K562 (cell line): ENCODE data around the gene ZNF276. TPM values are rescaled to one million over a fixed set of nuclear protein-coding genes. Genes with fewer than 3 reads are reported as not detected.

Source experiments
- CBFB ChIP-seq: sonication (generic); formaldehyde crosslinking; IDR thresholded peaks from 2 replicates; pipeline ENCODE4 v1.4.0; 2020; ENCODE audit warnings: mild to moderate bottlenecking, missing genetic modification reagents
- EGR1 ChIP-seq: fragments of 450-650 bp; conservative IDR thresholded peaks from 2 replicates; pipeline ENCODE4 v1.6.1; 2017; ENCODE audit warnings: mild to moderate bottlenecking
- HMBOX1 ChIP-seq: sonication (generic); IDR thresholded peaks from 2 replicates; pipeline ENCODE4 v1.6.1; 2016
- IRF1 ChIP-seq: sonication (generic); formaldehyde crosslinking; IDR thresholded peaks from 2 replicates; pipeline ENCODE4 v1.8.0; 2022; ENCODE audit warnings: missing genetic modification reagents, mild to moderate bottlenecking, borderline replicate concordance
- POLR2A ChIP-seq: fragments of 450-650 bp; conservative IDR thresholded peaks from 2 replicates; pipeline ENCODE4 v1.6.1; 2016
- POLR2B ChIP-seq: fragments of 450-650 bp; IDR thresholded peaks from 2 replicates; pipeline ENCODE4 v1.6.1; 2018; ENCODE audit warnings: low read depth; ENCODE audit not compliant: partially characterized antibody
- POLR2G ChIP-seq: fragments of 200-400 bp; formaldehyde crosslinking; IDR thresholded peaks from 2 replicates; pipeline ENCODE4 v1.6.1; 2017; ENCODE audit warnings: low read depth, mild to moderate bottlenecking, antibody characterized with exemption, low read length, moderate library complexity
- ZBTB40 ChIP-seq, 2 experiments: fragments of 450-650 bp in 1 of 2; sonication (generic) in 1 of 2; formaldehyde crosslinking in 1 of 2; IDR thresholded peaks; 2 replicates each; pipeline versions ENCODE4 v1.7.1 to v1.9.0; 2016 to 2022; ENCODE audit warnings: inconsistent platforms in 1 of 2, mild to moderate bottlenecking in 1 of 2, missing genetic modification reagents in 1 of 2
- ZFP30 ChIP-seq: fragments of 250-450 bp; sonication (Bioruptor Pico); IDR thresholded peaks from 2 replicates; pipeline ENCODE4 v1.8.0; 2022; ENCODE audit warnings: moderate library complexity, mild to moderate bottlenecking, inconsistent platforms, borderline replicate concordance
- ZNF263 ChIP-seq: sonication (generic); formaldehyde crosslinking; IDR thresholded peaks from 2 replicates; pipeline ENCODE4 v1.8.0; 2022; ENCODE audit warnings: mild to moderate bottlenecking, missing genetic modification reagents, borderline replicate concordance
- ZNF592 ChIP-seq: fragments of 450-650 bp; IDR thresholded peaks from 2 replicates; pipeline ENCODE4 v1.6.1; 2017; ENCODE audit warnings: antibody characterized with exemption, mild to moderate bottlenecking
- polyA plus RNA-seq, 8 experiments: library from polyadenylated mRNA; depleted of rRNA in 4 of 8; stranded (reverse) in 5 of 8; unstranded in 3 of 8; fragments of >200 nt; fragmentation: Nextera tagmentation in 2 of 8; fragmentation: Illumina TruSeq in 1 of 8; extraction: Ambion mirVana in 2 of 8; extraction: Trizol in 1 of 8; gene quantifications; 2 replicates each; pipeline versions ENCODE4 v1.2.1 to v1.2.3, GENCODE V29; 2011 to 2014; ENCODE audit warnings: inconsistent platforms in 1 of 8, missing spikeins in 1 of 8
- total RNA-seq, 7 experiments: library from RNA; depleted of rRNA in 6 of 7; stranded (reverse); fragments of >200 nt in 6 of 7; fragmentation: Illumina TruSeq in 2 of 7; extraction: Trizol in 2 of 7; gene quantifications; 2 replicates each; pipeline versions ENCODE4 v1.2.1 to v1.2.3, GENCODE V29; 2011 to 2021; ENCODE audit warnings: low replicate concordance in 1 of 7

Gene ZNF276
- total and polyA plus RNA-seq, 9 of the 15 experiments (the other 6 are each of a cell fraction or from before 2014, with no cell fraction given) = 0.49 to 43.9 (median 15.8) TPM

GRCh38 chr16:89717688-89718505 is 3.4 kb upstream of the ZNF276 start (continued):
- TF ChIP-seq ZBTB40 (IDR thresholded peaks at IDR 0.05) = no peak
- TF ChIP-seq ZBTB40 (CRISPR knock-in tag; IDR thresholded peaks at IDR 0.05) = 0 out of 2 replicates have a peak, but pooled peaks have one; percentile 15
- peak; percentile 24 for TF ChIP-seq POLR2A
- TF ChIP-seq POLR2B = peak; percentile 63
- 0 out of 2 replicates have a peak, but pooled peaks have one; percentile 35 for TF ChIP-seq ZNF592
- TF ChIP-seq POLR2G = peak; percentile 78
- TF ChIP-seq IRF1 = no peak
- TF ChIP-seq ZFP30 (CRISPR knock-in tag) = no peak
- TF ChIP-seq CBFB (CRISPR knock-in tag) = no peak
- TF ChIP-seq HMBOX1 = no peak
- peak; percentile 44; the same call in 1 of the 2 replicates for TF ChIP-seq EGR1
- peak; percentile 72; the same call in 1 of the 2 replicates for TF ChIP-seq ZNF263 (CRISPR knock-in tag)
